Gastroesophageal sphincter (tissue), 4 donors: Measurements from ENCODE around the gene PSMB8. TPM values are rescaled to one million over a fixed set of nuclear protein-coding genes. Genes with fewer than 3 reads are reported as not detected.

ENCODE experiments used
- ATAC-seq: fragments of 150-250 bp; one replicate; pipeline ENCODE4 v1.9.1; 2016; ENCODE audit warnings: mild to moderate bottlenecking, moderate library complexity
- H3K27ac ChIP-seq, 4 donors: fragments of 200-600 bp; sonication (generic) in 3 of 4; 1 replicate in 3 of 4; 2 replicates in 1 of 4; pipeline ENCODE4 v1.5.1; 2016 to 2019
- H3K27me3 ChIP-seq: fragments of 200-600 bp; sonication (generic); one replicate; pipeline ENCODE4 v1.5.1; 2019
- H3K36me3 ChIP-seq, 2 donors: fragments of 200-600 bp; sonication (generic); one replicate each; pipeline ENCODE4 v1.5.1; 2019; ENCODE audit warnings: control low read depth in 1 of 2
- H3K4me1 ChIP-seq, 3 donors: fragments of 200-600 bp; sonication (generic); 1 replicate in 2 of 3; 2 replicates in 1 of 3; pipeline ENCODE4 v1.5.1; 2016 to 2019; ENCODE audit warnings: control low read depth in 2 of 3
- H3K4me3 ChIP-seq, 2 donors: fragments of 200-600 bp; sonication (generic); one replicate each; pipeline ENCODE4 v1.5.1; 2019; ENCODE audit warnings: mild to moderate bottlenecking in 1 of 2, moderate library complexity in 1 of 2
- H3K9me3 ChIP-seq, 3 donors: fragments of 200-600 bp; sonication (generic); one replicate each; pipeline ENCODE4 v1.5.1; 2017 to 2019; ENCODE audit warnings: control low read depth in 2 of 3
- CTCF ChIP-seq, 4 experiments: fragments of 200-600 bp in 2 of 4; fragments of 450-650 bp in 2 of 4; sonication (generic) in 1 of 4; IDR thresholded peaks; one replicate each; pipeline ENCODE4 v1.5.1; 2017 to 2019; ENCODE audit warnings: antibody characterized with exemption in 4 of 4, mild to moderate bottlenecking in 2 of 4, moderate library complexity in 2 of 4
- EP300 ChIP-seq: sonication (generic); formaldehyde crosslinking; IDR thresholded peaks from one replicate; pipeline ENCODE4 v1.6.1; 2017; ENCODE audit warnings: antibody characterized with exemption, mild to moderate bottlenecking
- POLR2A ChIP-seq, 2 donors: fragments of 450-650 bp; IDR thresholded peaks; one replicate each; pipeline ENCODE4 v1.6.1; 2017; ENCODE audit warnings: antibody characterized with exemption in 2 of 2, mild to moderate bottlenecking in 2 of 2, moderate library complexity in 1 of 2
- POLR2AphosphoS5 ChIP-seq: sonication (generic); formaldehyde crosslinking; IDR thresholded peaks from one replicate; pipeline ENCODE4 v1.6.1; 2017; ENCODE audit warnings: antibody characterized with exemption
- WGBS, 2 donors: methylation state at CpG; one replicate each; pipeline ENCODE4 v1.1.5; 2018; ENCODE audit warnings: low coverage in 1 of 2; 5-methylcytosine and 5-hydroxymethylcytosine counted together
- total RNA-seq, 4 donors: library from RNA; depleted of rRNA; stranded (reverse); fragments of >200 nt; gene quantifications; one replicate each; pipeline ENCODE4 v1.1.0, GENCODE V29; 2016

The PSMB8 gene
- total RNA-seq, 4 donors from 2014 or later = 20.2 to 49.9 (median 36.7) TPM

- Histone ChIP-seq H3K4me1 (peaks cover 3 to 46% (median 20%) of the 10 kb centered on the region in 3 donors), H3K4me3 (peak overlapping the region; percentile 83 to 85), H3K36me3 (peaks cover 0 to 43% of the 10 kb centered on the region in 2 donors), H3K27ac (peak overlapping the region; percentile 91 to 99 (median 98)), H3K27me3 (no peaks in the 10 kb centered on the region), H3K9me3 (no peaks in the 10 kb centered on the region)
- WGBS, 2 donors = 0% methylated on average over 5 of the region's 41 CpGs; no CpG with 5 or more reads in 1 of the 2 donors
- ATAC-seq = peak; percentile 15
- no peak for TF ChIP-seq EP300
- TF ChIP-seq POLR2AphosphoS5 = no peak
- TF ChIP-seq CTCF (IDR thresholded peaks at IDR 0.05) = no peak
- TF ChIP-seq POLR2A (IDR thresholded peaks at IDR 0.05) = no peak
Measured at GRCh38 chr6:32852844-32853540, 9.1 kb upstream of the PSMB8 start.

DNA sequence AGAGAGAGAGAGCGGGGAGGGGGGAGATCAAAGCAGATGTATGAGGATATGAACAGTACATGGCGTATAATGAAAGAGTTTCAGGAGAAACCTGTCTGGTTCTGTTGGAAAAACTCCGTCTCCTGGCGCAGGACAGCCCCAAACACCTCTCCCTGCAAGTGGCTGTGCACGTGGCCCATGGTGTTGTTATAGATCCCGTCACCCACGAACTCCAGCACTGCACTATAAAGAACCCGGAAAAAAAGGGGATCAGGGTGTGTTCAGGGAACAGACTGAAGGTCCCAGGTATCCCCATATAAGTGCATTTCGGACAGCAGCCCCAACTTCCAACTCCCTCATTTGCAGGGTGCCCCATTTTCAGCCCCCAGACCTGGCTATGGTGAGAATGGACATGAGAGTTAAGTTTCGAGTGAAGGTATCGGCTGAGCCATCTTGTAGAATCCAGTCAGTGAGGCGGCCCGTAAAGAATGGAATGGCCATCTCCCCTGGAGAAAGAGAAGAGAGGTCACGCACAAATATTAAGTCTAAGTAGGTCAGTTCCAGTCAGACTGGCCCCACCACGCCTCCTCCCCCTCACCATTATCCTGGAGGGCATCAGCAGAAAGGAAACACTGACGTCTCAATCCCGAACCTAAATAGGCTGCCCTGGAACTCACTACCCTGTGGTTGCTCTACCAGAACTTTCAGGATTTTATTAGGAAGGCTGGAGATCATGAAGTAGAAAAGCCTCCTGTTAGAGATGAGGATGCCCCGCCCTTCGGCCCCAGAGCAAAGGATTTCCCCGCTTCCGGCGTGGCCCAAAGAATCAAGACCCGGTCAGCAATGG is 8.4 kb upstream of the PSMB8 start:
- Histone ChIP-seq H3K4me3 (peak overlapping the region; percentile 83 to 85), H3K36me3 (peaks cover 0 to 43% of the 10 kb centered on the region in 2 donors), H3K4me1 (peaks cover 3 to 49% (median 20%) of the 10 kb centered on the region in 3 donors), H3K27ac (peak overlapping the region; percentile 91 to 99 (median 98)), H3K9me3 (no peaks in the 10 kb centered on the region), H3K27me3 (no peaks in the 10 kb centered on the region)
- WGBS, 2 donors = 50 to 69% methylated on average over 9 to 14 of the region's 23 CpGs
- TF ChIP-seq POLR2AphosphoS5 (peak; percentile 19), POLR2A (IDR thresholded peaks at IDR 0.05) (no peak), CTCF (IDR thresholded peaks at IDR 0.05) (no peak), EP300 (no peak)
- no peak for ATAC-seq

- Histone ChIP-seq H3K27me3 (no peaks in the 10 kb centered on the region), H3K36me3 (peaks cover 0 to 53% of the 10 kb centered on the region in 2 donors), H3K9me3 (no peaks in the 10 kb centered on the region), H3K27ac (peak overlapping the region in 3 of 4 donors; percentile 97 to 99 (median 98)), H3K4me1 (peaks cover 3 to 56% (median 20%) of the 10 kb centered on the region in 3 donors), H3K4me3 (no peak overlapping the region)
- 57 to 95% methylated on average over 1 to 4 of the region's 4 CpGs for WGBS, 2 donors
- TF ChIP-seq POLR2A (IDR thresholded peaks at IDR 0.05) (no peak), POLR2AphosphoS5 (no peak), EP300 (no peak), CTCF (IDR thresholded peaks at IDR 0.05) (no peak)
- no peak for ATAC-seq
Measured at GRCh38 chr6:32851025-32851424, 7.2 kb upstream of the PSMB8 start.

DNA sequence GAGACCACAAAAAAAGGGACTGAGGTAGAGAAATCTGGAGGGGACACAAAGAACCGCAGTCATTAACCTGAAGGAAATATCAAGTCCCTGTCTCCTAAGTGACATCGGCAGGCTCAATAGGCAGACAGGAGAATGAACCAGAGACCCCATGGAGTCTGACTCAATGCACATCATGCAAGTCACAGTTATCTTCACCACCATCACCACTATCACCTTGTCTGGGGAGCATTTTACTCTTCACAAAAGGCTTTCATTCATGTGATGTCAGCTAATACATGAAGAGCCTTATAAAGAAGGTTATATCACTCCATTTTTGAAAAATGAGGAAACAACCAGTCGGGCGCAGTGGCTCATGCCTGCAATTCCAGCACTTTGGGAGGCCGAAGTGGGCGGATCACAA is 5.3 kb upstream of the PSMB8 start:
- peaks cover 0 to 62% of the 10 kb centered on the region in 2 donors for H3K36me3 ChIP-seq

More for the DNA sequence above, 5.3 kb upstream of the PSMB8 start:
- no peak for TF ChIP-seq CTCF (IDR thresholded peaks at IDR 0.05)
- TF ChIP-seq POLR2A (IDR thresholded peaks at IDR 0.05) = no peak
- TF ChIP-seq POLR2AphosphoS5 = no peak
- TF ChIP-seq EP300 = no peak
- no peak for ATAC-seq
- Histone ChIP-seq H3K4me3 (no peak overlapping the region), H3K27ac (no peak overlapping the region), H3K27me3 (no peaks in the 10 kb centered on the region), H3K4me1 (peaks cover 0 to 55% (median 10%) of the 10 kb centered on the region in 3 donors), H3K9me3 (no peaks in the 10 kb centered on the region)
- WGBS, 2 donors = 50 to 78% methylated on average over 2 to 6 of the region's 6 CpGs
